Activated CD4-positive, CD25-positive, alpha-beta regulatory T cell treated with anti-CD3 and anti-CD28 coated beads, Interleukin-2, amount 50 U/mL, for 24 hours (primary cell): ENCODE results near the gene GRPEL2.

Experiments used
- ATAC-seq, 2 donors: fragments of 150-1000 bp; cut with Tn5 transposase; one replicate each; pipeline ENCODE4 v1.10.0; 2021; ENCODE audit warnings: mild to moderate bottlenecking in 1 of 2, moderate library complexity in 1 of 2

Gene GRPEL2, protein sequence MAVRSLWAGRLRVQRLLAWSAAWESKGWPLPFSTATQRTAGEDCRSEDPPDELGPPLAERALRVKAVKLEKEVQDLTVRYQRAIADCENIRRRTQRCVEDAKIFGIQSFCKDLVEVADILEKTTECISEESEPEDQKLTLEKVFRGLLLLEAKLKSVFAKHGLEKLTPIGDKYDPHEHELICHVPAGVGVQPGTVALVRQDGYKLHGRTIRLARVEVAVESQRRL

DNA sequence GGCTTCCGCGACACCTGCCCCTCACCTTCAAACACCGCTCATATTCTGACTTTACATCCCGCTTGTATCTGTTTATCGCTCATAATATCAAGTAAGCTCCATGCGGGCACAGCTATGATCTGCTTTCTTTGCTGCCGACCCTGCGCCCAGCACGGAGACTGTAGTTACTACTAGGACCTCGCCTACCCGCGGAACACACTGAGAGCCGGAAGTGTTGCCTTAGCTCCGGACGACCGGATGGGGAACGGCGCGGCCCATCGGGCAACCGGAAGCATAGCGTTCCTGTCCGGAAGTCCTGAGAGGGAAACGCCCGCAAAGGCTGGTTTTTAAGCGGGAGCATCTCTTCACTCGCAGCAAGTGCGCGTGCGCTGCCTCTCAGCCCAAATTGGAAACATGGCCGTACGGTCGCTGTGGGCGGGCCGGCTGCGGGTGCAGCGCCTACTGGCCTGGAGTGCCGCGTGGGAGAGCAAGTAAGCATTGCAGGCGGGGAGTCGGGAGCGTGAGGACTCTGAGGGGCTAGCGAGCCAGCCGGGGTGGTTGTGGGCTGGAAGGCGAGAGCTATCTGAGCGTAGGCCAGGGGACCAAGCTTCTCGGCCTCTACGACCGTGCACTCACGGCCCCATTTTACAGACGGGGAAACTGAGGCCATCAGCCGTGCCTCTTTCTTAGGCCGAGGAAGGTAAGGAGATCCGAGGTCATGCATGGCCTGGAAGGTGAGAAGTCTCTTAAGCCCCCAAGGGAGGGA, at the start of gene GRPEL2:
TSS of gene GRPEL2 (plus strand) at position 353 of the 745 bp plus-strand sequence. CDS start at position 394, 41 bp downstream.
- peak; percentile 91 for ATAC-seq

DNA sequence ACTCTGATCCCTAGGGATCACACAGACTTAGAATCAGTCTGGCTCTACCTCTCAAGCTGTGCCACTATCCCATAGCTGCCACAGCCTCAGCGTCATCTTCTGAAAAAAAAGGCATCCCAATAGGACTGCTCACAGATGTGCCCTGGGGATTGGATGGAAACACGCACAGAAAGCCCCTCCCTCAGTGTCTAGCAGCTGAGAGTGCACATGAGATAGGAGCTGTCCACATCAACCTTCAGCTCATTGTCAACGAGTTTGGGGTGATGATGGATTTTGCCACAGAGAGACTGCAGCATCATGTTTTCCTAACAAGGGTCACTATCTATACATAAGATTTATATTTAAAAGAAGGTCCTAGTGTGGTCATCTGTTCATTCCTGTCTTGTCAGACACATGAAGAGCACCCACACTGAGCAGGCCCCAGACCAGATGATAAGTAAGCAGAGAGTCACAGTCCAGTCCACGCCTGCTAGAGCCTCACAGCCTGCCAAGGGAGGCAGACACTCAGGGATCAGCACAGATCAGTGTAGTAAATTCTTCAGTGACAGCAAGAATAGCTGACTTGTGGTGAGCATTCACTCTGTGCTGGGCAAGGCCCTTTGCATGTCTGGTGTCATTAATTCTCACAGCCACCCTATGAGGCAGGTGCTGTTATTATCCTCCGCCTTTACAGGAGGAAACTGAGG, 47.8 kb upstream of the GRPEL2 start:
- no peak for ATAC-seq

DNA sequence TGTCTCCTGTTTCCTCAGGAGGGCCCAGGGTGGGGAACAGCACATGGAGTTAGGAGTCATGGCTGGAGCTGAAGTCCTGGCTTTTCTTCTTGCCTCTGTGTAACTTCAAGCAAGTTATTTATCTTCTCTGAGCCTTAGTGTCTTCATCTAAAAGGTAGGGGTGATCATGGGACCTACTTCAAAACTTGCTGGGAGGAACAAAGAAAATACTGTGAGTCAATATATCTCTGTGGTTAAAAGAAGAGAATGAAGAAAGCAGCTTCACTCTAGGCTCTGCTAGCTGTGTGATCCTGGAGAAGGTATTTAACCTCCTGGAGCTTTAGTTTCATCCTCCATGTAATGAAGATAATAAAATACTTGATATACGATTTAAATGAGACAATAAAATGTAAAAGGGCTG, 47.1 kb upstream of the GRPEL2 start:
- no peak for ATAC-seq

DNA sequence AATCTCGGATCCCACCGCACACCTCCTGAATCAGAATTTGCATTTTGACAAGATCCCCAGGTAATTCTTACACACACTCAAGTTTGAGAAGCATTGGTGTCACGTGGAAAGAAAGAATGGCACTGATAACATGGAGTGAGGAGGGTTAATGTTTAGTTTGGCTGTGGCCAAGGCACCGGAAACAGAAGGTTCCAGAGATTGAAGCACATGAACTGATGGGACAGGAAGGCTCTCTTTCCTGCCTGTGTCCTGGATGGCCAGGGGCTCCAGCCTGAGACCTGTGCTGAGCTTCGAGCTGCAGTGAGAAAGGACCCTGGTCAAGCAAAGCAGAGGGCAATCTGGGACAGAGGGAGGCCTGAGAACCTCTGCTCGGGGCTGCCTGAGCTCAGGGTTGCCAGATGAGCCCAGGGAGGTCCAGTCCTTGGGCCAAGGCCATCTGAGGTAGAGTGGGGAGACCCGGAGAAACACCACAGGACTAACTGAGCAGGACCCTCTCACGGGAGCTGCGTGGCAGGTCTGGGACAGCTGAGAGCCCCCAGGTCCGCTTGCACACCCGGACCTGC, 46.4 kb upstream of the GRPEL2 start:
- no peak for ATAC-seq

DNA sequence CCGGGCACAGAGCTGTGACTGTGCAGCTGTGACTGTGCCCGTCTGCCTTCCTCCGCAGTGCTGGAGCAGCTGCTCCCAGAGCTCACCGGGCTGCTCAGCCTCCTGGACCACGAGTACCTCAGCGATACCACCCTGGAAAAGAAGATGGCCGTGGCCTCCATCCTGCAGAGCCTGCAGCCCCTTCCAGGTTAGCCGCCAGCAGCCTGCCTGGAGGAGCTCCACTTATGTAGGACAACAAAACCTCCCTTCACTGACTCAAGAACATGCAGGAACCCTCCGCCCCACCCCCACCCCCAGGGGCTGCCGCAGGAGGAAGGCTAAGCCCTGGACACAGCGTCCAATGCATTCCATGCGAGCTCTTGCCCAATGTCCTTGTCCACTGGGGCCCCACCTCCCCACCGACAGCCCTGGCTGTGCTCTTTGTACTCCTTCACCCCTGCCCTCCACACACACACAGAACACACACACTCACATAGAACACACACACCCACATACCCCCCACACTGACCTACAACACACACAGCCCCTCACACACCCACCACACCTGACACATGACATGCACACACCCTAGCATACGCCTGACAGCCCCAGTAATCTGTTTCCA, 45.7 kb upstream of the GRPEL2 start:
- ATAC-seq = no peak

DNA sequence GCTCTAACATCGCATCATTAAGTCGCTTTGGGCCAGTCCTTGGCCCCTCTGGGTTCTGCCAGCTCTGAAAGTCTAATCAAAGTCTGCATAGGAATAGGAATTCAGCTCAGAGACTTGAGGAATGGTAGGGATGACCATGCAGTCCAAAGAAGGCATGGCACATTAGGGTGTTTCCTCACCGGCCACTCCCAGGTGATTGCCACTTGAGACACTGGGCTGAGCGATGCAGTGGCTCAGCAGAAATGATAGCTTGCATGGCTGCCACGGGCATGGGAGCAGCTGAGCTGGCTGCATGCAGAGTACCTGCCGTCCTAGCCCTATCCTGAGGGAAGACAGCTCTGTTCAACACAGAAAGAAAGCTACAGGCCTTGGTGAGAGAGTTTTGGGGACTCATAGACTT, 44.9 kb upstream of the GRPEL2 start:
- no peak for ATAC-seq

DNA sequence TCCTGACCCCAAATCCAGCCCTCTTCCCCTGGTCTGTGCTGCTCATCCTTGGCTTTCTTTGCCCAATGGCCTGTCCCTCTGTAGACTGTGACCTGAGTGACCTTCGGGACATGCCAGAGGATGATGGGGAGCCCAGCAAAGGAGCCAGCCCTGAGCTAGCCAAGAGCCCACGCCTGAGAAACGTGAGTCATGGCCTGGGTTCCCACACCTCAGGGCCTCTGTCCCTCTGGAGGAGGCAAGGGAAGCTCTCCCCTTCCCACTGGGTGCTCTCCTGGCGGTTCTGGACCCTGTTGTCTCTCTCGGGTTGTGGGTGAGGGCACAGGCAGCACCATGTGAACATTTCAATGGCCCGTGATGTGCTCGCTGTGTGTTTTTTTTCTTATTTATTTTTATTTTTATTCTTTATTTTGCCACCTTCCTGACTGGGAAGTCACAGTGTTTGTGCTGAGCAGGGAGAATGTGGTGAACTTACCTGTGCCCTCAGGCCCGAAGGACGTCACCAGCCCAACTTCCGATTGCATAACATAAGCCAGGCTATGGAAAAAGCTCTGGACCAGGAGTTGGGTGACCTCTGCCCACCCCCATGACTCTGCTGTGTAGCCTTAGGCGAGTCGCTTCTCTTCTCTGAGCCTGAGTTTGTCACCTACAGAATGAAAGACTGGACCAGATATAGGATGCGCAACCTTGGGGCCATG, 44.1 kb upstream of the GRPEL2 start:
- no peak for ATAC-seq

DNA sequence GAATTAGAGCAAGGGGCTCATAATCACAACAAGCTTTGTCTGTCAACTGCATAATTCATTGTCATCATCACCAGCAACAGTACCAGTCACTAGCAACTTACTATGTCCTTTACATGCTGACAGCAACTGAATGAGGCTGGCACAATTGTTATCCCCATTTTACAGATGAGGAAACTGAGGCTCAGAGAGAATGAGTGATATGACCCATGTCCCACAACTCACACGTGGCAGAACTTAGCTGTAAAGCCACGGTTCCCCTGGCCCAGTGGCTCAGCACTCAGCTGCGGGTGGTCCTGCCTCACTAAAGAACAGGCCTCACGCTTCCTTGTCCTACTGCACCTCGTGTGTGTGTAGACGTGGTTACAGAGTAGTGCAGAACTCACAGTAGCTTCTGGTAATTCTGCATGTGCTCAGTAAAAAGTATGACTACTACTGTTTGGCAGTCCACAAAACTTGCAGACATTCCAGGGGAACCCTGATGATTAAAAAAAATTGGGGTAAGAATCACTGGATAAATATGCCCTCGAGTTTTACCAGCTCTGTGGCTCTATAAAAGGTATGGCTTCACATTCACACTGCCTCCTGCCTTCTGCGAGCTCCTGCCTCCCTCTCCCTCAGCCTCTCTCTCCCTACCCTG, 43.4 kb upstream of the GRPEL2 start:
- ATAC-seq = no peak

DNA sequence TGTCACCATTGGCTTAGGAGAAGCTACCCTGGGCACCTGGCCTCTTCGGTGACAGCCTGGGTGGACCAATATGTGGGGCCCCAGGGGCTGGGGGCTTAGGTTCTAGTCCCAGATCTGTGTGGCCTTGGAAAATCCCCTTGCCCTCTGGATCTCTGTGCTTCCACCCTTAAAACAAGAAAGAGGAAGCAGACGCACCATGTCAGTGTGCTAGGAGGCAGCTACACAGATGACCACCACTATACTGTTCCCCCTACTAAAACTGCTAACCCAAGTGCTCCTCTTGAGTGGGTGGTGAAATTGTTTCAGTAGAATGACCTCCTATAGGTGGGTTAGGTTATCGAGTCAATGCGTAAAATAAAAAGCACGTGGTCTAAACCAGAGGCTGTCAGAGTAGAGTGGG, 42.7 kb upstream of the GRPEL2 start:
- no peak for ATAC-seq

DNA sequence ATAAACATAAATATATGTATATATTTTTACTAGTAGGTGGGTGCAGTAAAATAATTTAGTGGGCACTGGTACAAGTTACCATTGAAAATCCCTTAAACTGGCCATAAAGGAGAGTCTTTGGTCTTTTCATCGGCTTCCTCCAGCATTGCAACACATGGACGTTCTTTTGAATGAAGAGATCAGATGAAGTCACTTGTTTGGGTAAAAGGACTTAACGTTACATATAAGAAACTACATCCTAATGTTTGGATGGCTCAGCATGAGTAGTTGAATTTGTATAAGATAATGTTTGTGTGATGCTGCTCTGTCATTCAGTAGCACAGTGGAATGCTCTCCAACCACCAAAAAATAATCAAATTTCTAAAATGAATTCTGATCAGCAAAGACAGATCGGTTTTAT, 42.1 kb upstream of the GRPEL2 start:
- ATAC-seq = no peak

DNA sequence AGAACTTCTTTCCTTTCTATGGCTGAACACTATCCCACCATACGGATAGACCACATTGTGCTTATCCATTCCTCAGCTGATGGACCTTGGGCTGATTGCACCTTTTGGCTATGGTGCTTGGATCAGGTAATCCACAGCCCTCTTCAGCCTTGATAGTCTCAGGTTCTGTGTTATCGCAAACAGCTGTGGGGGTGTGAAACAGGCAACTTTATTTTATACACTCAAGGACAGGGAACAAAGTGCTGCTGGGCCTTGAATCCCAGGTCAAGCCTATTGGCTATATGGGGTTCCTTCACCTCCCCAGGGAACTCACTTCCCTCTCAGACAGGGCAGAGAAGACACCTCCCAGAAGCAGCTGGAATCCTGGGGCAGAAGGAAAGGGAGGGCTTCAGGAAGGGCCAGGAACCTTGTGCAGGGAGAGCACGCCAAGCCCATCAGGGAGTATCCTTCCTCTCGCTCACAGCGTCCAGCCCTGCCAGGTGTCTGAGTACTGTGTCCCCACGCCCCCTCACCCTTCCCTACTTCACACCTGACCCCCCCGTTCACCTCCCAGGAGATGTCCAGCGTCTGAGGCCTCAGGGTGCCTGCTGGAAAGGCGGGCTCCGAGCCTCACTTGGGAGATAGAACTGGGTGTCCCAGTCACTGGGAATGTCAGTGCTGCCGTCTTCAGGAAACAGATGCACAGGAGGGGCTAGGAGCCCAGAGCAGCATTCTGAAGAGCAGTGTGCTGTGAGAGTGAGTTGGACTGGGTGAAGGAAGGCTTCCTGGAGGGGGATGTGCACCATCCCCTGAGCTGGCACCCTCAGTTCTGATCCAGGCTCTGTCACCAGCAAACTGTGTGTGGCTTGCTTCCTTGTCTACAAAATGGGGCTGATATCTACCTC, 40.9 kb upstream of the GRPEL2 start:
- no peak for ATAC-seq

DNA sequence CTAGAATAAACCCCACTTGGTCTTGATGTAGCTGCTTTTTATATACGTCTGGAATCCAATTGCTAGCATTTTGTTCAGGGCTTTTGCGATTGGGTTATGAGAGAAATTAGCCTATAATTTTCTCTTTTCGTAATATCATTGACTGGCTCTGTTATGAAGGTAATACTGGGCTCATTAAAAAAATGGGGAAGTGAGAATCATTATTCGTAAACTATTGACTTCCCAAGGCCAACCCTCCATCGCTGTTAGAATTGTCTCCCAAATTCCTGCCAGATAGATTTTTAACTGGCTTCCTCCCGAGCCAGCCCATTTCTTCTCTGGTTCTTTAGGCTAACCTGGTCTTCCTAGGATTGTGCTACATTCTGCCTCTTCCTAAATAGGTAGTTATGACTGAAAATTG, 35.9 kb upstream of the GRPEL2 start:
- ATAC-seq = no peak

DNA sequence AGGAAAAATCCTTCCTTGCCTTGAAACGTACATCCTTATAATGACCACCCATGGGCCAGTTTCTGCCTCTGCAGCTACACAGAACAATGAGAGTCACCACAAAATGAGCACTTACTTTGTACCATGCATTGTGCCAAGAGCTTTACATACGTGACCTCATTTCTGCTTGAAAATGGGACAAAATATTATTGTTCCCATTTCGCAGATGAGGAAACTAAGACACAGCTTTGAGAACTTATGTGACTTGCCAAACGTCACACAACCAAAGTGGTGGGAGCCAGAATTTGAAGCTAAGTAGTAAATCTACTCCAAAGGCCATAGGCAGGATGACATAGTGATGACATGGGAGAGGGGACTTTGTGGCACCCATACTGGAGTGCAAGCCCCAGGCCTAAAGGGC, 34.8 kb upstream of the GRPEL2 start:
- no peak for ATAC-seq

DNA sequence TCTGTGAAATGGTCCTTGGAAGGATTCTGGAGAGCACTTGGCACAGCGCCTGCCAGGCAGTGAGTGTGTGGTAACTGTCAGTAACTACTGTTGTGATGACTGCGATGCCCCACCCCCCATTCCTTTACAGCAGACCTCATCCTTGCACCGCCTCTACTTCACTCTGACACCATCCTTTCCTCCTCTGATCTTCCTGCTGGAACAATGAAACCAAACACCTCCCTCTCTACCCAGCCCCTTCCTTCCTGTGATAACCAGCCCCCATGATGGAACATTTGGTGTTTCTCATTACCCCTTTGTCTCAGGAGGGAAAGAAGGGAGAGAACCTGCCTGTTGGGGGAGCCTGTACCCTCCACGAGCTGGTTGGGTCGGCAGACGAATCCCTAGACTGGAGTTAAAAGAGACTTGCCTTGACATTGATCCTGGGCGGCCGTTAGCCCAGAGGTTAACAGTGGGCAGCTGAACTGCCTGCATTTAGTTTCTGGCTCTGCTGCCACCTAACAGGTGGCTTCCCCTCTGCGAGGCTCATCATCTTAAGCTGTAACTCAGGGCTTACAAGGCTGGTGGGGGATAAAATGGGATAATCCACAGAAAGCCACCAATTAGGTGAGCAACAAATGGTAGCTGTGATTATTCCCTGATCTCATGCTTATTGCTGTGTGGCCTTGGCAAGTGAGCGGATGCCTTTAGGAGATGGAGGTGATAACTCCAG, 34.2 kb upstream of the GRPEL2 start:
- no peak for ATAC-seq

DNA sequence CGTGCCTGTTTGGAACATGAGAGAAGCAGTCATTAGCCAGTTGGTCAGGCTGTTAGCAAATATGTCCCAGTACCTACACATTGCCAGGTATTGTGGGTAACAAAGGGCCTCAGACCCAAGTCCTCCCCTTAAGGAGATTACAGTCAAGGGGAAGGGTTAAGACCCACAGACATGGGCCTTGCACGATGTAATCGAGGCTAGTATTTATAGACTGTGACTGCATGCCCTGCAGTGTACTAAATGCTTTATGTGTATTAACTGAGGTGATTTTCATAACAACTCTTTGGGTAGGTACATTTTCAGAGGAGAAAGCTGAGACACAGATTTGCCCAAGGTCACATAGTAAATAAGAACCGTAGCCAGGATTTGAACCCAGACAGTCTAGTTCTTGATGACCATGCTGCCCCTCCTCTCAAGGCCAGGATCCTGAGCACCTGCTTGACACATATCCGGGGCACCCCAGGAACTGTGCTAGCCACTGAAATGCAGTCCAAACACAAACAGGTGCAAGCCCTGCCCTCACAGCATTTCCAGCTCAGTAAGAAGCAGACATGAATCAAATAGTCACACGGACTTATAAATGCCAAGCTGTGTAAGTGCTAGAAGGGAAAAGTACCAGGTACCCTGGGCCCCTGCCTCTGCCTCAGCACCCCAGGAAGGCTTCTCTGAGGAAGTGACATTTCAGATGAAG, 32.0 kb upstream of the GRPEL2 start:
- no peak for ATAC-seq

DNA sequence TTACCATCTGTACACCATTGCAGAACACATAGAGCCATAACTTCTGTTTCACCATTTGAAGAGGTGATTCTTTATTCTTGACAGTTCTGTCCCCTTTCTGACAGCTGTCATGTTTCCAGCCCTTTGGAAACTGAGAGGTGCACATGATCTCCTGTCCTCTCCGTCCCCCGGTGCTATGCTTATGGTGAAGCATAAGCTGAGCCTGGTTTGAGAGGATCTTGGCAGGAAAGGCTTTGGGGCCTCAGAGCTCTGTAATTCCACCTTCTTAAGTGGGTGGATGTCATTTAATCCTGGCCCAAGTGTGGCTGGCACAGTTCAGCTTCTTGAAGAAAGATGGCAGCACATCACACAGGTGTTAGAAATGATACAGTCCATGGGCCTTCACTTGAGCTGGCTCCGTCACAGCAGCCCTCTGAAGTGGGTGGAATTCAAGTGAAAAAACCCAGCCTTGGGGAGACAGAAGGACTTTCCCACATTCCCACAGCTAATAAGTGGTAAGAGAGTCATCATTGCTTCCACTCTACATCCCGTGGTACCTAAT, 30.7 kb upstream of the GRPEL2 start:
- ATAC-seq = no peak

DNA sequence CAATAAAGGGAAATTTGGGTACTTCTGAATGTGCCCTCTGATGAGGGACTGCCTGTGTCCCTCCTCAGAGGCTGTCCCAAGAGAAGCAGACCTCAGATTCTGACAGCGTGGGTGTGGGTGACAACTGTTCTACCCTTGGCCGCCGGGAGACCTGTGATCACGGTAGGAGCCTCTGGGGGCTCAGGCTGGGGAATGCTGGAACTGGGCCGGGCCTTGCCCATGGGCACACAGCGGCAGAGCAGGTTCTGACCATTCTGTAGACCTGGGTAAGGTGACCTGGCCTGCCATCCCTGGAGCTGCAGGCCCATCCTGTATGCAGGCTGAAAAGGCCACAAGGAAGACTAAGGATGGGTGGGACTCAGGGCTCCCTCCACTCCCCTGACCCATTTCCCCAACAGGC, 29.5 kb upstream of the GRPEL2 start:
- no peak for ATAC-seq

DNA sequence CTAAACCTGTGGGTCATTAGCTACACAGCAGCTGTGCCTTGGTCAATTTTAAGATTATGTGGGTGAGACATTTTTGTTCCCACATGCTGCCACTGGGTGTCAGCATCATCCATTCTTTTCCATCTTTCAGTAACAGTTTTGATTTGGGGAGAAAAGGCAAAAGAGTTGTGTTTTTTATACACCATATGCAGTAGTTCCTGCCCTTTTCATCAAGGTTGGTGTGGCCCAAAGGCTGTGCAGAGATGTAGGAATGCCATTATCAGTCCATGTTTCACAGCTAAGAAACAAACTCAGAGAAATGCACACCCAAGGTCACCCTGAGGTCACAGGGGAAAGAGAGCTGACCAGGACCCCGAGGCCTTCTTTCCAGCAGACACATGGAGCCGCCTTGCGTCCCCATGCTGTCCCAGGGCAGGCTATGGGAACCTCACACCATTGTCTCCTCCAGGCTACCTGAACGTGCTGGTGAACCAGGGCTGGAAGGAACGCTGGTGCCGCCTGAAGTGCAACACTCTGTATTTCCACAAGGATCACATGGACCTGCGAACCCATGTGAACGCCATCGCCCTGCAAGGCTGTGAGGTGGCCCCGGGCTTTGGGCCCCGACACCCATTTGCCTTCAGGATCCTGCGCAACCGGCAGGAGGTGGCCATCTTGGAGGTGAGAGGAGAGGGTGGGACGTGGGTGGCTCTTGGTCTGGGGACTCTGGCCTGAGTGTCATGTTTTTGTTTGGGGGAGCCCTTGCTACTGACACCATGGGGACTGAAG, 27.8 kb upstream of the GRPEL2 start:
- no peak for ATAC-seq

DNA sequence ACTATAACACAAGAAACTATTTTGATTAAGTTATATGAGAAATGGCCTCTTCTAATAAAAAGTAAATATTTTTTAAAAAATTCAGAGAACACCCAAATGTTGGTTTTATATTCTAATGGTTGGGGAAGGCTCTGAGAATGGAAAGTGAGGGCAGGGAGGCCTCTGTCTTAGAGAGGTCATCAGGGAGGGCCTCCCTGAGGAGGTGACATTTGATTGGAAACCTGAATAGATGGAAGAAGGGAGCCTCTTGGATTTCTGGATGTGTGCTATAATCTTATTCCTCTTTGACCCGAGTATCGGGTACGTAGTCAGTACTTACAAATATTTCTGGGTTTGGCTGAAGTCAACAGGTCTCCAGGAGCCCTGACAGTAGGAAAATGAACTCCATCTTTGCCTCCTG, 26.1 kb upstream of the GRPEL2 start:
- no peak for ATAC-seq
